ENCODE data around the gene RANBP9. TPM values are rescaled to one million over a fixed set of nuclear protein-coding genes. Genes with fewer than 3 reads are reported as not detected.

Gene RANBP9
- total and polyA plus RNA-seq, 2 of the 13 experiments (the other 11 are each of a cell fraction or from before 2014, with no cell fraction given) = 26.6 to 30.6 TPM

GRCh38 chr6:13710552-13711323, 897 bp downstream of the RANBP9 start:
- no TSS peak for BruUV-seq (replicated peaks)
- FAIRE-seq (no peak), ATAC-seq (peak; percentile 63), DNase-seq (ENCODE audit: low spot score) (peak; percentile 67)
- no peaks in the 10 kb centered on the region for H3K36me3 ChIP-seq (replicated peaks in 1 of 2; ENCODE audit: control insufficient read depth in 1 of 2, insufficient read depth in 2 of 2, low read length in 2 of 2)
- ChIA-PET POLR2A (interaction anchor here (1.0 to 3.0 kb wide), 13 partner anchors 11 to 303 kb away, joined by 3 to 24 read pairs (median 7); partner anchors contain the start of genes MCUR1, NOL7 and SIRT5), CTCF (ENCODE audit: low intra/inter-chr PET ratio, low total read pairs) (no interaction called here)
- H3K9ac ChIP-seq (ENCODE audit: insufficient read depth, low read depth, low read length) = peak overlapping the region; percentile 90
- in situ Hi-C loops (cut with HindIII; ENCODE audit: extremely low pct_ligation_motif_present, low pct_unique_long_range_greater_than_20kb) = no loop called here
- H4K20me1 ChIP-seq (ENCODE audit: insufficient read depth, low read length) = peaks cover 19% of the 10 kb centered on the region
- peak overlapping the region; percentile 92 to 97 (median 95) for H3K4me3 ChIP-seq (replicated peaks in 1 of 3; ENCODE audit: insufficient read depth in 1 of 3, low read depth in 2 of 3, low read length in 3 of 3)
- intact Hi-C loops (cut with micrococcal nuclease; ENCODE audit: unreplicated experiment) = loop anchor here (5.0 kb wide), 2 partner anchors 93 to 102 kb away; partner anchors contain the start of genes MCUR1 and NOL7
- H3K9me3 ChIP-seq (ENCODE audit: low read length) = no peaks in the 10 kb centered on the region
- no peaks in the 10 kb centered on the region; a peak in 1 of 5 replicates for H3K27me3 ChIP-seq (ENCODE audit: control insufficient read depth in 1 of 2, insufficient read depth in 2 of 2, low read length in 2 of 2)
- H3K4me1 ChIP-seq (ENCODE audit: insufficient read depth, low read length) = peaks cover 44% of the 10 kb centered on the region
- H3K79me2 ChIP-seq (ENCODE audit: insufficient read depth, low read length) = peaks cover 51% of the 10 kb centered on the region
- no peak overlapping the region for H2AFZ ChIP-seq (ENCODE audit: low read length)
- peak overlapping the region; percentile 88 for H3K27ac ChIP-seq (ENCODE audit: extremely low read length, insufficient read depth, low read length)
- peak overlapping the region; percentile 96 for H3K4me2 ChIP-seq (ENCODE audit: low read depth, low read length)
- WGBS (ENCODE audit: low lambda C conversion rate) = 2% methylated on average over 36 of the region's 73 CpGs
- TF ChIP-seq RARA (CRISPR knock-in tag; IDR thresholded peaks at IDR 0.05) = peak; percentile 40; the same call in 1 of the 2 replicates
- no peak for TF ChIP-seq PLSCR1 (CRISPR knock-in tag; IDR thresholded peaks at IDR 0.05; ENCODE audit: borderline replicate concordance)
- peak; percentile 3; the same call in 1 of the 2 replicates for TF ChIP-seq PHF21A (CRISPR knock-in tag; IDR thresholded peaks at IDR 0.05)
- TF ChIP-seq HINFP (CRISPR knock-in tag; IDR thresholded peaks at IDR 0.05; ENCODE audit: low read depth) = no peak
- TF ChIP-seq KDM2A (CRISPR knock-in tag; IDR thresholded peaks at IDR 0.05; ENCODE audit: borderline replicate concordance, low read depth) = peak; percentile 46; the same call in 1 of the 2 replicates
- TF ChIP-seq IRF2 (CRISPR knock-in tag; IDR thresholded peaks at IDR 0.05) = no peak; the same call in 1 of the 2 replicates
- TF ChIP-seq TCF12 (IDR thresholded peaks at IDR 0.05) = no peak
- no peak for TF ChIP-seq TCF12 (CRISPR knock-in tag; IDR thresholded peaks at IDR 0.05)
- TF ChIP-seq GABPB1 (CRISPR knock-in tag; IDR thresholded peaks at IDR 0.05) = peak; percentile 56; the same call in 1 of the 2 replicates
- TF ChIP-seq ZNF34 (CRISPR knock-in tag; IDR thresholded peaks at IDR 0.05; ENCODE audit: borderline replicate concordance) = 0 out of 2 replicates have a peak, but pooled peaks have one; percentile 61
- no peak for TF ChIP-seq HIVEP1 (CRISPR knock-in tag; IDR thresholded peaks at IDR 0.05)
- TF ChIP-seq ZNF672 (CRISPR knock-in tag; IDR thresholded peaks at IDR 0.05) = no peak
- no peak for TF ChIP-seq ZNF335 (CRISPR knock-in tag; IDR thresholded peaks at IDR 0.05)
- no peak for TF ChIP-seq TBX2 (CRISPR knock-in tag; IDR thresholded peaks at IDR 0.05; ENCODE audit: borderline replicate concordance)
- no peak for TF ChIP-seq ARNT (IDR thresholded peaks at IDR 0.05)
- TF ChIP-seq EEA1 (CRISPR knock-in tag; IDR thresholded peaks at IDR 0.05; ENCODE audit: borderline replicate concordance) = peak; percentile 85; the same call in 1 of the 2 replicates
- TF ChIP-seq ZBTB1 (CRISPR knock-in tag; IDR thresholded peaks at IDR 0.05; ENCODE audit: borderline replicate concordance) = no peak
- TF ChIP-seq ZNF362 (CRISPR knock-in tag; IDR thresholded peaks at IDR 0.05; ENCODE audit: borderline replicate concordance) = no peak
- TF ChIP-seq DMAP1 (CRISPR knock-in tag; IDR thresholded peaks at IDR 0.05) = no peak; the same call in 1 of the 2 replicates
- peak; percentile 56; the same call in 1 of the 2 replicates for TF ChIP-seq DNMT1 (CRISPR knock-in tag; IDR thresholded peaks at IDR 0.05)
